GM19099 (cell line): ENCODE data around the gene GRIA3.

ENCODE experiments used
- POLR2A ChIP-seq: IDR thresholded peaks from 3 replicates; pipeline ENCODE4 v1.6.1; 2011; ENCODE audit warnings: low read depth; ENCODE audit not compliant: insufficient read length; ENCODE audit errors: extremely low read depth

Gene GRIA3

GRCh38 chrX:123487669-123488068 lies 303.6 kb downstream of the GRIA3 start:
- no peak for TF ChIP-seq POLR2A

- no peak for TF ChIP-seq POLR2A
Observed at GRCh38 chrX:123489011-123489410, 304.9 kb downstream of the GRIA3 start.

DNA sequence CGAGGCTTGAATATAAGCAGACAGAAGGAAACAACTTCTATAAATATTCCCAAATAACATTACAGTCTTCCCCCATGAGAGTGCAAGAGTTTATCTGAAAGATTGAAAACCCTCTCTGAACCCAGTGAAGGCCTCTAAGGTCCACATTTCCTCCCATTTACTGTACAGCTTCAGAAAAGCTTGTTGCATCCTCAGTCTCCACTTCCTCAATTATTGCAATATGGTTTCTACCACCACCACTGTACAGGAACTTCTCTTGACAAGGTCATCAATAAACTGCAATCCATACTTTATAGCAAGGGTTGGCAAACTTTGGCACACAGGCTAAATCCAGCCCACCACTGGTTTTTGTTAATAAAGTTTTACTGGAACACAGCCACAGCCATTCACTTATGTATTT lies 309.8 kb downstream of the GRIA3 start:
- TF ChIP-seq POLR2A, result no peak

DNA sequence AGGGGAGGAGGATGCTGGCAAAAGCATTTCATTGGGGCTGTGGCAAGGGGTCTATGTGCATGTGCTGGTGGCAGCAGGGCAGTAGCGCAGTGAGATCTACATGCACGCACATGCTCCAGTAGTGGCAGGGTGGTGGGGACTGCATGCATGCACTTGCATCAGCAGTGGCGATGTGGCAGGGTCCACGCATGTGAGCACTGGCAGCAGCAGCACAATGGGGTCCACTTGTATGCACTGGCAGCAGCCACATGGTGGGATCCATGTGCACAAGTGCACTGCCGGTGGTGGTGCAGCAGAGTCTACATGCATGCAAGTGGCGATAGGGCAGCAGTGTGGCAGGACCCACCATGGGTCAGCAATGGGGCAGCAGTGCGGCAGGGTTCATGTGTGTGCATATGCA lies 315.7 kb downstream of the GRIA3 start:
- TF ChIP-seq POLR2A, result no peak

- TF ChIP-seq POLR2A, result no peak
Observed at GRCh38 chrX:123504047-123504446, 320.0 kb downstream of the GRIA3 start.

GRCh38 chrX:123504630-123505270 lies 320.7 kb downstream of the GRIA3 start:
- no peak for TF ChIP-seq POLR2A

GRCh38 chrX:123513585-123514278 lies 329.7 kb downstream of the GRIA3 start:
- TF ChIP-seq POLR2A, result no peak

GRCh38 chrX:123518791-123519190 lies 334.7 kb downstream of the GRIA3 start:
- TF ChIP-seq POLR2A, result no peak

DNA sequence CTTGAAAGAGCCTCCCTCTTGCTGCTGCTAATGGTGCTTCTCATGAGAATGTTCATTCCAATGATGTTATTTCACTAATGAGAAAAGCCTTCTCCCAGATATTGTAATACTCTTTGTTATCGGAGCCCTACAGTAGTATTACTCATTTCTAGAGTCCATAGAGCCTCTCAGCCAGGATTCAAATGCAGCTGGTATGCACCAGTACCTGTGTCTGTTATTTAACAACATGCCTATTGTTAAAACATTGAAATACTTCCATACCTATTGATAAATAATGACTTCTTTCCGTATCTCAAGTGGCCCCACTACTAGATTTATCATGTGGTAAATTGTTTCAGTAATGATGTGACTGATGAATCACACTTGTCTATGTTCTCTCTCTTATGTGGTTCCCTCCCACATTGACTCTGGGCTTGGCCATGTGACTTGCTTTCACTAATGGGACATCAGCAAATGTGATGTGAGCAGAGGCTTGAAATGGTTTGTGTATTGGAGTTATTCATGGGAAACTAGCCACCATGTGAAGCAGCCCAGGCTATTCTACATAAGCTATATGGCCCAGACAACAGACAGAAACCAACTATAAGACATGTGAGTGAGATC lies 341.1 kb downstream of the GRIA3 start:
- TF ChIP-seq POLR2A, result no peak
